PC-3 (cell line): ENCODE measurements around the gene PLAAT5. TPM values are rescaled to one million over a fixed set of nuclear protein-coding genes. Genes with fewer than 3 reads are reported as not detected.

Source experiments
- ATAC-seq: fragments of 200-7000 bp; cut with Tn5 transposase; 2 replicates; pipeline ENCODE4 v1.9.1; 2020; ENCODE audit warnings: mild to moderate bottlenecking, moderate library complexity
- BruUV-seq: library from RNA; stranded (reverse); fragments of 400-500 nt; replicated peaks from 2 replicates; lab custom pipeline; 2021; lab: Mats Ljungman, UMichigan
- CTCF ChIA-PET: fragments of 300-600 bp; sonication (Branson Sonifier 250); formaldehyde crosslinking; loops from one replicate; lab custom pipeline; 2022; ENCODE audit warnings: antibody characterized with exemption; lab: Charles Lee
- POLR2A ChIA-PET: fragments of 300-600 bp; sonication (Branson Sonifier 250); formaldehyde crosslinking; loops from one replicate; lab custom pipeline; 2022; ENCODE audit warnings: antibody characterized with exemption; ENCODE audit not compliant: unreplicated experiment; lab: Charles Lee
- DNase-seq: peaks from one replicate; pipeline ENCODE4 v3.0.0-alpha.2; 2015
- H2AFZ ChIP-seq: fragments of 300-600 bp; sonication (generic); 2 replicates; pipeline ENCODE4 v1.6.0; 2016; ENCODE audit warnings: antibody characterized with exemption, low read length
- H3F3A ChIP-seq: fragments of 300-600 bp; sonication (generic); one replicate; pipeline ENCODE4 v1.6.0; 2017; ENCODE audit warnings: antibody characterized with exemption, low read length, control low read depth, mild to moderate bottlenecking; ENCODE audit not compliant: unreplicated experiment
- H3K27ac ChIP-seq: fragments of 300-600 bp; sonication (generic); 2 replicates; pipeline ENCODE4 v1.5.1; 2016; ENCODE audit warnings: mild to moderate bottlenecking, low read length
- H3K27me3 ChIP-seq: fragments of 300-600 bp; sonication (generic); 2 replicates; pipeline ENCODE4 v1.6.1; 2016; ENCODE audit warnings: low read length, mixed read lengths
- H3K36me3 ChIP-seq: fragments of 300-600 bp; sonication (generic); 2 replicates; pipeline ENCODE4 v1.6.1; 2016; ENCODE audit warnings: low read depth, mixed run types, low read length, mixed read lengths
- H3K4me1 ChIP-seq: fragments of 300-600 bp; sonication (generic); 2 replicates; pipeline ENCODE4 v1.5.1; 2016; ENCODE audit warnings: low read length; ENCODE audit not compliant: insufficient read depth
- H3K4me2 ChIP-seq: fragments of 300-600 bp; sonication (generic); 2 replicates; pipeline ENCODE4 v1.6.0; 2016; ENCODE audit warnings: low read length
- H3K4me3 ChIP-seq: fragments of 300-600 bp; sonication (generic); 2 replicates; pipeline ENCODE4 v1.5.1; 2016; ENCODE audit warnings: mild to moderate bottlenecking, low read length, mixed read lengths
- H3K79me2 ChIP-seq: fragments of 300-600 bp; sonication (generic); 2 replicates; pipeline ENCODE4 v1.6.1; 2017; ENCODE audit warnings: low read length, mixed read lengths
- H3K9ac ChIP-seq: fragments of 300-600 bp; sonication (generic); 2 replicates; pipeline ENCODE4 v1.6.0; 2016; ENCODE audit warnings: mild to moderate bottlenecking, low read length
- H3K9me2 ChIP-seq: fragments of 300-600 bp; sonication (generic); replicated peaks from 2 replicates; pipeline ENCODE4 v1.6.1; 2016; ENCODE audit warnings: mixed run types, low read length, mixed read lengths
- H3K9me3 ChIP-seq: fragments of 300-600 bp; sonication (generic); 2 replicates; pipeline ENCODE4 v1.6.1; 2016; ENCODE audit warnings: low read length, mixed read lengths
- H4K20me1 ChIP-seq: fragments of 300-600 bp; sonication (generic); 2 replicates; pipeline ENCODE4 v1.6.1; 2016; ENCODE audit warnings: low read length, mixed read lengths
- EZH2 ChIP-seq: fragments of 300-600 bp; sonication (generic); IDR thresholded peaks from one replicate; pipeline ENCODE4 v1.6.1; 2017; ENCODE audit warnings: antibody characterized with exemption, mild to moderate bottlenecking, low read length; ENCODE audit not compliant: unreplicated experiment
- EZH2phosphoT487 ChIP-seq: fragments of 300-600 bp; sonication (generic); IDR thresholded peaks from 2 replicates; pipeline ENCODE4 v1.6.1; 2018; ENCODE audit warnings: mild to moderate bottlenecking, antibody characterized with exemption, low read length, borderline replicate concordance
- intact Hi-C: fragments of 100-400 bp; cut with micrococcal nuclease; formaldehyde crosslinking; loops from 2 replicates; pipeline ENCODE4 v1.9.0; 2023
- total RNA-seq: library from RNA; depleted of rRNA; stranded (reverse); fragments of >200 nt; gene quantifications from 2 replicates; pipeline ENCODE4 v1.2.3, GENCODE V29; 2014
- TF ChIP-seq, protein P1 (sequence below): fragments of 300-600 bp; sonication (generic); conservative IDR thresholded peaks from 2 replicates; pipeline ENCODE4 v1.5.1; 2017; ENCODE audit warnings: antibody characterized with exemption, low read depth, mild to moderate bottlenecking, low read length

The PLAAT5 gene
- total RNA-seq, 1 experiment from 2014 or later = not detected

DNA sequence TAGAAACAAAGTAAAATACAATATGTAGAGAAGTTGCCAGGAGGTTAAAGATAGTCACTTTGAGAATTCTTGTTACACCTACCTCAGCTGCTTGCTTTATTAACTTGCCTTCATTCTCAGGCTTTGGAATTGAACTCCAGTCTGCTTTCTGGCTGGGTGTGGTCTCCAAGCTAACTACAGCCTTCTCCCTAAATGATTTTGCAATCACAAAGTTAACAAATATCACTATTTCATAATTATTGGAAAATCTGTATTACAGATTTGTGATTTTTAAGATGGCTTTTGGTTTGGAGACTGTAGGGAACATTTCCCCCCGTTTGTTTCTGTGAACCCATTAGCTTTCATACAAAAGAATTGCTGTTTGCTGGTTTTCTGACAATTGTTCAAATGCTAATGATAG lies 2.2 kb downstream of the PLAAT5 start:
- intact Hi-C loops = no loop called here
- Histone ChIP-seq H3K9ac (no peak overlapping the region), H3K27ac (no peak overlapping the region), H3F3A (no peaks in the 10 kb centered on the region), H3K4me2 (no peak overlapping the region), H3K9me3 (no peaks in the 10 kb centered on the region), H3K4me3 (no peak overlapping the region), H3K9me2 (no peaks in the 10 kb centered on the region), H3K27me3 (no peaks in the 10 kb centered on the region), H2AFZ (no peak overlapping the region), H3K4me1 (no peaks in the 10 kb centered on the region), H3K79me2 (no peaks in the 10 kb centered on the region), H4K20me1 (no peaks in the 10 kb centered on the region), H3K36me3 (no peaks in the 10 kb centered on the region)
- BruUV-seq = no TSS peak
- no peak for ATAC-seq
- POLR2A ChIA-PET = no interaction called here
- no peak for TF ChIP-seq EZH2
- DNase-seq = no peak
- CTCF ChIA-PET = interaction anchor here (0.7 kb wide), 1 partner anchor 145 kb away, joined by 7 read pairs; no protein-coding TSS in a partner anchor

DNA sequence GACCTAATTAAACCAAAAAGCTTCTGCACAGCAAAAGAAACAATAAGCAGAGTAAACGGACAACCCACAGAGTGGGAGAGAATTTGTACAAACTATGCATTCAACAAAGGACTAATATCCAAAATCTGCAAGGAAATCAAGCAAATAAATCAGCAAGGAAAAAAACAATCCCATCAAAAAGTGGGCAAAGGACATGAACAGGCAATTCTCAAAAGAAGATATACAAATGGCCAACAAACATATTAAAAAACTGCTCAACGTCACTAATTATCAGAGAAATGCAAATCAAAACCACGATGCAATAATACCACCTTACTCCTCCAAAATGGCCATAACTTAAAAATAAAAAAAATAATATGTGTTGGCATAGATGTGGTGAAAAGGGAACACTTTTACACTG lies 5.2 kb downstream of the PLAAT5 start:
- Histone ChIP-seq H3K27me3 (no peaks in the 10 kb centered on the region), H3K4me3 (no peak overlapping the region), H3K4me1 (no peaks in the 10 kb centered on the region), H4K20me1 (no peaks in the 10 kb centered on the region), H2AFZ (no peak overlapping the region), H3K36me3 (no peaks in the 10 kb centered on the region), H3F3A (no peaks in the 10 kb centered on the region), H3K9me3 (no peaks in the 10 kb centered on the region), H3K4me2 (no peak overlapping the region), H3K9ac (no peak overlapping the region), H3K27ac (no peak overlapping the region), H3K9me2 (no peaks in the 10 kb centered on the region), H3K79me2 (no peaks in the 10 kb centered on the region)
- POLR2A ChIA-PET = no interaction called here
- CTCF ChIA-PET = no interaction called here
- ATAC-seq (no peak), DNase-seq (no peak)
- intact Hi-C loops = no loop called here
- no TSS peak for BruUV-seq
- no peak for TF ChIP-seq EZH2phosphoT487
- TF ChIP-seq, protein P1, sequence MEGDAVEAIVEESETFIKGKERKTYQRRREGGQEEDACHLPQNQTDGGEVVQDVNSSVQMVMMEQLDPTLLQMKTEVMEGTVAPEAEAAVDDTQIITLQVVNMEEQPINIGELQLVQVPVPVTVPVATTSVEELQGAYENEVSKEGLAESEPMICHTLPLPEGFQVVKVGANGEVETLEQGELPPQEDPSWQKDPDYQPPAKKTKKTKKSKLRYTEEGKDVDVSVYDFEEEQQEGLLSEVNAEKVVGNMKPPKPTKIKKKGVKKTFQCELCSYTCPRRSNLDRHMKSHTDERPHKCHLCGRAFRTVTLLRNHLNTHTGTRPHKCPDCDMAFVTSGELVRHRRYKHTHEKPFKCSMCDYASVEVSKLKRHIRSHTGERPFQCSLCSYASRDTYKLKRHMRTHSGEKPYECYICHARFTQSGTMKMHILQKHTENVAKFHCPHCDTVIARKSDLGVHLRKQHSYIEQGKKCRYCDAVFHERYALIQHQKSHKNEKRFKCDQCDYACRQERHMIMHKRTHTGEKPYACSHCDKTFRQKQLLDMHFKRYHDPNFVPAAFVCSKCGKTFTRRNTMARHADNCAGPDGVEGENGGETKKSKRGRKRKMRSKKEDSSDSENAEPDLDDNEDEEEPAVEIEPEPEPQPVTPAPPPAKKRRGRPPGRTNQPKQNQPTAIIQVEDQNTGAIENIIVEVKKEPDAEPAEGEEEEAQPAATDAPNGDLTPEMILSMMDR = no peak
- TF ChIP-seq EZH2 = no peak

DNA sequence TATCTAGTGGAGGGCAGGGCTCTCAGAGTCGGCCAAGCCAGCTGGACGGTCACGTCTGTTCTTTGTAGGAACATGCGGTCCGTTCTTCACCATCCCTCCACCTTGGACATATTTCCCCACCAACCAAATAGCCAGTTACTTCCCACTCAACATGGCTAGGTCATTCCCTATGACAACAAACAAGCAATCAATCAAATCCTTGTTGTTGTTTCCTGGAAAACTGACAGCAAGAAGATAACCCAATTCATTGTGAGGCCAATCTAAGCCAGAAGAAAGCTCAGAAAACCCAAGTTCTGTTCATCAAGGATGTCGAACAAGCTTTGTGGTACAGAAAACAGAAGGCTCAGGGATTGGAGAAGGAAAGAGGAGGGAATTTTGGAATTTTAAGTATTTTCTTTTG lies 10.9 kb downstream of the PLAAT5 start:
- no peaks in the 10 kb centered on the region for H3K9me2 ChIP-seq
- BruUV-seq = no TSS peak

More for the DNA sequence above, 10.9 kb downstream of the PLAAT5 start:
- H3K36me3 ChIP-seq = no peaks in the 10 kb centered on the region
- DNase-seq (no peak), ATAC-seq (no peak)
- H3K27ac ChIP-seq = no peak overlapping the region
- no peaks in the 10 kb centered on the region for H4K20me1 ChIP-seq
- TF ChIP-seq, protein P1 = no peak
- TF ChIP-seq EZH2 (no peak), EZH2phosphoT487 (no peak)
- H3K79me2 ChIP-seq = no peaks in the 10 kb centered on the region
- H3K27me3 ChIP-seq = no peaks in the 10 kb centered on the region
- H3K4me3 ChIP-seq = no peak overlapping the region
- ChIA-PET POLR2A (no interaction called here), CTCF (no interaction called here)
- H2AFZ ChIP-seq = no peak overlapping the region
- 0 out of 2 replicates have a peak, but pooled peaks cover 6% of the 10 kb centered on the region for H3K4me1 ChIP-seq
- H3K4me2 ChIP-seq = no peak overlapping the region
- intact Hi-C loops = no loop called here
- H3K9ac ChIP-seq = no peak overlapping the region
- H3K9me3 ChIP-seq = peaks cover 7% of the 10 kb centered on the region
- no peaks in the 10 kb centered on the region for H3F3A ChIP-seq
